A549 (cell line): ENCODE results near the gene PLK5.

ENCODE experiments used
- CHD2 ChIP-seq: fragments of 150-350 bp; IDR thresholded peaks from 2 replicates; pipeline ENCODE4 v1.6.1; 2014; ENCODE audit warnings: low read length; ENCODE audit not compliant: partially characterized antibody
- KDM1A ChIP-seq: fragments of 200-600 bp; sonication (generic); IDR thresholded peaks from 2 replicates; pipeline ENCODE4 v1.6.1; 2016; ENCODE audit warnings: low read depth, mild to moderate bottlenecking
- KDM5A ChIP-seq: fragments of 200-600 bp; sonication (generic); IDR thresholded peaks from 2 replicates; pipeline ENCODE4 v1.6.1; 2016; ENCODE audit warnings: antibody characterized with exemption, mild to moderate bottlenecking
- MAZ ChIP-seq: fragments of 150-350 bp; IDR thresholded peaks from 2 replicates; pipeline ENCODE4 v1.6.1; 2014; ENCODE audit warnings: antibody characterized with exemption, low read depth, low read length, borderline replicate concordance
- POLR2A ChIP-seq: IDR thresholded peaks from 2 replicates; pipeline ENCODE4 v1.6.1; 2012; ENCODE audit warnings: mild to moderate bottlenecking, low read length
- TF ChIP-seq, protein P1 (sequence below): fragments of >200 bp; sonication (Bioruptor Twin); formaldehyde crosslinking; IDR thresholded peaks from 3 replicates; pipeline ENCODE4 v1.5.1; 2016
- TF ChIP-seq, protein P2 (sequence below): IDR thresholded peaks from 2 replicates; pipeline ENCODE4 v1.6.1; 2012; ENCODE audit warnings: low read depth, borderline replicate concordance
- TF ChIP-seq, protein P3 (sequence below): fragments of 250-450 bp; sonication (Bioruptor Pico); IDR thresholded peaks from 2 replicates; pipeline ENCODE4 v1.5.0; 2021; ENCODE audit warnings: mild to moderate bottlenecking, moderate library complexity, borderline replicate concordance
- TF ChIP-seq, protein P4 (sequence below): IDR thresholded peaks from 2 replicates; pipeline ENCODE4 v1.6.1; 2012
- TF ChIP-seq, protein P5 (sequence below): fragments of 200-600 bp; sonication (generic); IDR thresholded peaks from 2 replicates; pipeline ENCODE4 v1.6.1; 2016; ENCODE audit warnings: antibody characterized with exemption, mild to moderate bottlenecking, moderate library complexity

DNA sequence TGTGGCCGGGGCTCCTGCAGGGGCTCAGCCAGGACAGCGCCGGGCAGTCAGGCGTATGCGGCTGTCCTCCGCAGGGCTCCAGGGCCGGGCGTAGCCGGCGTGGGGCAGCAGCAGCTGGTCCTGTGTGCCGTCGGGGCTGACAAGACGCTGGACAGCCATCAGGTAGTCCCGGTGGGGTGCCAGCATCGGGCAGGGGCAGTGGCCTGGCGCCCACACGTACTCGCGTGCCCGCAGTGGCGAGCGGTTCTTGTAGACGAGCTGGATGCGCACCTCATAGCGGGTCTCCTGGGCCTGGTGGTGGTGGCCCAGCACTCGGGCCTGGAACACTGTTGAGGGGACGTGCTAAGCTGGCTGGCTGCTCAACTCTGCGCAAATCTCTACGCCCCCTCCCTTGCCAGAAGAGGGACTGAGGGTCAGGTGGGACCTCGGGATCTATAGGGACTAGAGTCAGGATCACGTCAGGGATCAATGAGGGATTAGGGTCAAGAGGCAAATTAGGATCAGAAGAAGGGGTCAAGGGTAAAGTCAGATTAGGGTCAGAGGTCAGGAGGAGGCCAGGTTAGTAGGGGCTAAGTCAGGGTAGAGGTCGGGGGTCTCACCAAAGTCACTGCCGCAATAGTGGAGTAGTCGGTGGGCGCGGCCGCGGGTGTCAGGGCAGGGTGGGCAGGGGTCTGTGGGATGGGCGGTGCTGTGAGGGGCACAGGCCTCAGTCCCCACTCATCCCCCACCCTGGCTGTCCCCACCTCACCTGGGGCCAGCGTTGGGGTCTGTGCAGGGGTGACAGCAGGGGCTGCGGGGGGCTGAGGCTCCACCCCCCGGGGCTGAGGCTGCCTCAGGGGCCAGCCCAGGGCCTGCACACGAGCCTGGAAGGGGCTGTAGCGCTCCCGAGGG, 17.6 kb upstream of the PLK5 start:
- TF ChIP-seq, protein P1, sequence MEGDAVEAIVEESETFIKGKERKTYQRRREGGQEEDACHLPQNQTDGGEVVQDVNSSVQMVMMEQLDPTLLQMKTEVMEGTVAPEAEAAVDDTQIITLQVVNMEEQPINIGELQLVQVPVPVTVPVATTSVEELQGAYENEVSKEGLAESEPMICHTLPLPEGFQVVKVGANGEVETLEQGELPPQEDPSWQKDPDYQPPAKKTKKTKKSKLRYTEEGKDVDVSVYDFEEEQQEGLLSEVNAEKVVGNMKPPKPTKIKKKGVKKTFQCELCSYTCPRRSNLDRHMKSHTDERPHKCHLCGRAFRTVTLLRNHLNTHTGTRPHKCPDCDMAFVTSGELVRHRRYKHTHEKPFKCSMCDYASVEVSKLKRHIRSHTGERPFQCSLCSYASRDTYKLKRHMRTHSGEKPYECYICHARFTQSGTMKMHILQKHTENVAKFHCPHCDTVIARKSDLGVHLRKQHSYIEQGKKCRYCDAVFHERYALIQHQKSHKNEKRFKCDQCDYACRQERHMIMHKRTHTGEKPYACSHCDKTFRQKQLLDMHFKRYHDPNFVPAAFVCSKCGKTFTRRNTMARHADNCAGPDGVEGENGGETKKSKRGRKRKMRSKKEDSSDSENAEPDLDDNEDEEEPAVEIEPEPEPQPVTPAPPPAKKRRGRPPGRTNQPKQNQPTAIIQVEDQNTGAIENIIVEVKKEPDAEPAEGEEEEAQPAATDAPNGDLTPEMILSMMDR = no peak
- TF ChIP-seq MAZ (no peak), CHD2 (no peak), POLR2A (no peak), KDM1A (no peak), KDM5A (no peak)
- TF ChIP-seq, protein P2, sequence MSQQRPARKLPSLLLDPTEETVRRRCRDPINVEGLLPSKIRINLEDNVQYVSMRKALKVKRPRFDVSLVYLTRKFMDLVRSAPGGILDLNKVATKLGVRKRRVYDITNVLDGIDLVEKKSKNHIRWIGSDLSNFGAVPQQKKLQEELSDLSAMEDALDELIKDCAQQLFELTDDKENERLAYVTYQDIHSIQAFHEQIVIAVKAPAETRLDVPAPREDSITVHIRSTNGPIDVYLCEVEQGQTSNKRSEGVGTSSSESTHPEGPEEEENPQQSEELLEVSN = no peak
- TF ChIP-seq, protein P3, sequence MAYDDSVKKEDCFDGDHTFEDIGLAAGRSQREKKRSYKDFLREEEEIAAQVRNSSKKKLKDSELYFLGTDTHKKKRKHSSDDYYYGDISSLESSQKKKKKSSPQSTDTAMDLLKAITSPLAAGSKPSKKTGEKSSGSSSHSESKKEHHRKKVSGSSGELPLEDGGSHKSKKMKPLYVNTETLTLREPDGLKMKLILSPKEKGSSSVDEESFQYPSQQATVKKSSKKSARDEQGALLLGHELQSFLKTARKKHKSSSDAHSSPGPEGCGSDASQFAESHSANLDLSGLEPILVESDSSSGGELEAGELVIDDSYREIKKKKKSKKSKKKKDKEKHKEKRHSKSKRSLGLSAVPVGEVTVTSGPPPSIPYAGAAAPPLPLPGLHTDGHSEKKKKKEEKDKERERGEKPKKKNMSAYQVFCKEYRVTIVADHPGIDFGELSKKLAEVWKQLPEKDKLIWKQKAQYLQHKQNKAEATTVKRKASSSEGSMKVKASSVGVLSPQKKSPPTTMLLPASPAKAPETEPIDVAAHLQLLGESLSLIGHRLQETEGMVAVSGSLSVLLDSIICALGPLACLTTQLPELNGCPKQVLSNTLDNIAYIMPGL (CRISPR knock-in tag) = no peak
- TF ChIP-seq, protein P4, sequence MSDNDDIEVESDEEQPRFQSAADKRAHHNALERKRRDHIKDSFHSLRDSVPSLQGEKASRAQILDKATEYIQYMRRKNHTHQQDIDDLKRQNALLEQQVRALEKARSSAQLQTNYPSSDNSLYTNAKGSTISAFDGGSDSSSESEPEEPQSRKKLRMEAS = no peak
- TF ChIP-seq, protein P5, sequence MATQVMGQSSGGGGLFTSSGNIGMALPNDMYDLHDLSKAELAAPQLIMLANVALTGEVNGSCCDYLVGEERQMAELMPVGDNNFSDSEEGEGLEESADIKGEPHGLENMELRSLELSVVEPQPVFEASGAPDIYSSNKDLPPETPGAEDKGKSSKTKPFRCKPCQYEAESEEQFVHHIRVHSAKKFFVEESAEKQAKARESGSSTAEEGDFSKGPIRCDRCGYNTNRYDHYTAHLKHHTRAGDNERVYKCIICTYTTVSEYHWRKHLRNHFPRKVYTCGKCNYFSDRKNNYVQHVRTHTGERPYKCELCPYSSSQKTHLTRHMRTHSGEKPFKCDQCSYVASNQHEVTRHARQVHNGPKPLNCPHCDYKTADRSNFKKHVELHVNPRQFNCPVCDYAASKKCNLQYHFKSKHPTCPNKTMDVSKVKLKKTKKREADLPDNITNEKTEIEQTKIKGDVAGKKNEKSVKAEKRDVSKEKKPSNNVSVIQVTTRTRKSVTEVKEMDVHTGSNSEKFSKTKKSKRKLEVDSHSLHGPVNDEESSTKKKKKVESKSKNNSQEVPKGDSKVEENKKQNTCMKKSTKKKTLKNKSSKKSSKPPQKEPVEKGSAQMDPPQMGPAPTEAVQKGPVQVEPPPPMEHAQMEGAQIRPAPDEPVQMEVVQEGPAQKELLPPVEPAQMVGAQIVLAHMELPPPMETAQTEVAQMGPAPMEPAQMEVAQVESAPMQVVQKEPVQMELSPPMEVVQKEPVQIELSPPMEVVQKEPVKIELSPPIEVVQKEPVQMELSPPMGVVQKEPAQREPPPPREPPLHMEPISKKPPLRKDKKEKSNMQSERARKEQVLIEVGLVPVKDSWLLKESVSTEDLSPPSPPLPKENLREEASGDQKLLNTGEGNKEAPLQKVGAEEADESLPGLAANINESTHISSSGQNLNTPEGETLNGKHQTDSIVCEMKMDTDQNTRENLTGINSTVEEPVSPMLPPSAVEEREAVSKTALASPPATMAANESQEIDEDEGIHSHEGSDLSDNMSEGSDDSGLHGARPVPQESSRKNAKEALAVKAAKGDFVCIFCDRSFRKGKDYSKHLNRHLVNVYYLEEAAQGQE = no peak
